Measurements from ENCODE around the gene FAM110A.

DNA sequence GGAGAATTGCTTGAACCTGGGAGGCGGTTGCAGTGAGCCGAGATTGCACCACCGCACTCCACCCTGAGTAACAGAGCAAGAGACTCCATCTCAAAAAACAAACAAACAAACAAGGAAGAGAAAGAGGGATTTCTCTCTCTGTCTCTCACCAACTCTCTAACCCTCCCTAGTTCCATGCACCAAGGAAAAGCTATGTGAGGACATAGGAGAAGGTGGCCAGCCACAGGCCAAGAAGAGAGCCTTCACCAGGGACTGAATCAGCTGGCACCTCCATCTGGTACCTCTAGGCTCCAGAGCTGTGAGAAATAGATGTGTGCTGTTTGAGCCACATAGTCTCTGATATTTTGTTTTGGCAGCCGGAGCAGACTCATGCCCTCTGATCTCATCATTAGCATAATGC lies 9.0 kb upstream of the FAM110A start:
- TF ChIP-seq EZH2 (IDR thresholded peaks at IDR 0.05; ENCODE audit: borderline replicate concordance, insufficient read depth, low read depth, low read length, poor library complexity, severe bottlenecking), result no peak
- TF ChIP-seq, protein P1, sequence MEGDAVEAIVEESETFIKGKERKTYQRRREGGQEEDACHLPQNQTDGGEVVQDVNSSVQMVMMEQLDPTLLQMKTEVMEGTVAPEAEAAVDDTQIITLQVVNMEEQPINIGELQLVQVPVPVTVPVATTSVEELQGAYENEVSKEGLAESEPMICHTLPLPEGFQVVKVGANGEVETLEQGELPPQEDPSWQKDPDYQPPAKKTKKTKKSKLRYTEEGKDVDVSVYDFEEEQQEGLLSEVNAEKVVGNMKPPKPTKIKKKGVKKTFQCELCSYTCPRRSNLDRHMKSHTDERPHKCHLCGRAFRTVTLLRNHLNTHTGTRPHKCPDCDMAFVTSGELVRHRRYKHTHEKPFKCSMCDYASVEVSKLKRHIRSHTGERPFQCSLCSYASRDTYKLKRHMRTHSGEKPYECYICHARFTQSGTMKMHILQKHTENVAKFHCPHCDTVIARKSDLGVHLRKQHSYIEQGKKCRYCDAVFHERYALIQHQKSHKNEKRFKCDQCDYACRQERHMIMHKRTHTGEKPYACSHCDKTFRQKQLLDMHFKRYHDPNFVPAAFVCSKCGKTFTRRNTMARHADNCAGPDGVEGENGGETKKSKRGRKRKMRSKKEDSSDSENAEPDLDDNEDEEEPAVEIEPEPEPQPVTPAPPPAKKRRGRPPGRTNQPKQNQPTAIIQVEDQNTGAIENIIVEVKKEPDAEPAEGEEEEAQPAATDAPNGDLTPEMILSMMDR (IDR thresholded peaks at IDR 0.05), result no peak

All from B cell (primary cell).